ENCODE results near the gene DOK4.

- TF ChIP-seq CTCF (IDR thresholded peaks at IDR 0.05) (no peak), POLR2A (IDR thresholded peaks at IDR 0.05) (no peak), EP300 (IDR thresholded peaks at IDR 0.05) (no peak)
These were observed 46.0 kb upstream of the DOK4 start for GRCh38 chr16:57532266-57532625.
